ENCODE data around the gene MTMR3.

Gene MTMR3

DNA sequence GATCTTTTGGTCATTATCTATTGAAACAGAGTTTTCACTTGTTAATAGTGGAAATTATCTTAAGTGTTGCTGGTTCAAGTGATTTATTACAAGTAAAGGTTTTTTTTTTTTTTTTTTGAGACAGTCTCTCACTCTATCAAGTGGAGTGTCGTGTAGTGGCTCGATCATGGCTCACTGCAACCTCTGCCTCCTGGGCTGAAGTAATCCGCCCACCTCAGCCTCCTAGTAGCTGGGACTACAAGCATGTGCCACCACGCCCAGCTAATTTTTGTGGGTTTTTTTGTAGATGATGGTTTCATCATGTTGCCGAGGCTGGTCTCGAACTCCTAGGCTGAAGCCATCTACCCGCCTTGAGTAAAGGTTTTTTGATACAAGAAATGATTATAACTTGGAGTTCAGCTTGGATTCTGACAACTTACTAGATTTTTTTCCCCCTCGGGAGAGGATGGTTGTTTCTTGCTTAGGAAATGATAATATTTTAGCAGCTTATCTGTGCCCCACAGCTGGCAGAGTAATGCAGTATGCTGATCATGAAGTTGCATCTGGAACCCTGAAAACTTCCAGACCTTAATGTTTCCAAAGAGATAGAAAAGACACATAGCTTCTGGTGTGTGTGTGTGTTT is 68.9 kb downstream of the MTMR3 start:
- H3K9me3 ChIP-seq: no peaks in the 10 kb centered on the region
- DNase-seq: no peak
- peaks cover 2% of the 10 kb centered on the region; the same call in 1 of the 2 replicates for H3K4me1 ChIP-seq
- no peaks in the 10 kb centered on the region for H3K36me3 ChIP-seq
- no peaks in the 10 kb centered on the region for H3K27me3 ChIP-seq
- TF ChIP-seq, protein P1, sequence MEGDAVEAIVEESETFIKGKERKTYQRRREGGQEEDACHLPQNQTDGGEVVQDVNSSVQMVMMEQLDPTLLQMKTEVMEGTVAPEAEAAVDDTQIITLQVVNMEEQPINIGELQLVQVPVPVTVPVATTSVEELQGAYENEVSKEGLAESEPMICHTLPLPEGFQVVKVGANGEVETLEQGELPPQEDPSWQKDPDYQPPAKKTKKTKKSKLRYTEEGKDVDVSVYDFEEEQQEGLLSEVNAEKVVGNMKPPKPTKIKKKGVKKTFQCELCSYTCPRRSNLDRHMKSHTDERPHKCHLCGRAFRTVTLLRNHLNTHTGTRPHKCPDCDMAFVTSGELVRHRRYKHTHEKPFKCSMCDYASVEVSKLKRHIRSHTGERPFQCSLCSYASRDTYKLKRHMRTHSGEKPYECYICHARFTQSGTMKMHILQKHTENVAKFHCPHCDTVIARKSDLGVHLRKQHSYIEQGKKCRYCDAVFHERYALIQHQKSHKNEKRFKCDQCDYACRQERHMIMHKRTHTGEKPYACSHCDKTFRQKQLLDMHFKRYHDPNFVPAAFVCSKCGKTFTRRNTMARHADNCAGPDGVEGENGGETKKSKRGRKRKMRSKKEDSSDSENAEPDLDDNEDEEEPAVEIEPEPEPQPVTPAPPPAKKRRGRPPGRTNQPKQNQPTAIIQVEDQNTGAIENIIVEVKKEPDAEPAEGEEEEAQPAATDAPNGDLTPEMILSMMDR (IDR thresholded peaks at IDR 0.05; ENCODE audit: low read depth, low read length): no peak
- no peak overlapping the region for H3K4me3 ChIP-seq (ENCODE audit: low read depth, low read length)

DNA sequence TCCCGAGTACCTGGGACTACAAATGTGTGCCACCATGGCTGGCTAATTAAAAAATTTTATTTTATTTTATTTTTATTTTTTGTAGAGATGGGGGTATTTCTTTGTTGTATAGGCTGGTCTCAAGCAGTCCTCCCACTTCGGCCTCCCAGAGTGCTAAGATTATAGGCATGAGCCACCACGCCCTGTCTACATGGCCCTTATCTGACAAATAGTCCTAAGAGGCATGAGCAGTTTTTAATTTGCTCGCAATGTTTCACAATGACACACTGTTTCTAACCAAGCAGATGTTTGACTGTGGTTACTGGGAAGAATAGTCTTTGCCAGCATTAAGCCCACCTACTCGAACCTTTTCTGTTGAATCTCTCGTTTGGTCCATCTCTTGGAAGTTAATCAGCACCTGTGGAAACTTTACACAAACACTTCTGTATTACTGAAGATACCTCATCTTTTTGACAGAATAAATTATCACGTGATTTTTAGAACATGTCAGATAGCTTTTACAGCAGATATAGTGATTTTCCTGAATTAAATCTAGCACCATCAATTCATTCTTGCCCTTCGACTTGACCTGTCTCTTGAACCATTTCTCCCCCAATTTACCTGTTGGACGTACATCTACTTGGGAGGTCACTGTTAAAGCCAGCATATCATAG is 71.4 kb downstream of the MTMR3 start:
- Histone ChIP-seq H3K4me3 (ENCODE audit: low read depth, low read length) (no peak overlapping the region), H3K36me3 (0 out of 2 replicates have a peak, but pooled peaks cover 3% of the 10 kb centered on the region), H3K4me1 (no peaks in the 10 kb centered on the region), H3K9me3 (no peaks in the 10 kb centered on the region), H3K27me3 (no peaks in the 10 kb centered on the region)
- no peak for DNase-seq
- TF ChIP-seq, protein P1 (IDR thresholded peaks at IDR 0.05; ENCODE audit: low read depth, low read length): no peak

DNA sequence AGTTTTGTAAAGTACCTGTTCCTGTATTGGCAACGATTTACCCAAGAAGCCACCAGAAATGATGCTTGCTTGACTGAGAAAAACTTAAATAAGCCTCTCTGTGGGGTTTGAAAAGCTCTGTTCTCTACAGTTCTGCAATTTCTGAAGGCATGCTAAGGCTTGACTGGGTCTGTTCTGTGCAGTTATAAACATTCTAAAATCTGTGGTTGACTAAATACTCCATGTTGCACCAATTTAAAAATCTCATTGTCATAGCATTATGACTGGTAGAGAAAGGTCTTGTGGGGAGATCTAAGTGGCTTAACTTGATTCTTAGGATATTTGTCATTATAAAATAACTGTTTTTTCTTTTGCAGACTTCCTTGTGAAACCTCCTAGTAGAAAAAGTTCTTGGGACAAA is 73.7 kb downstream of the MTMR3 start:
- H3K4me3 ChIP-seq (ENCODE audit: low read depth, low read length): no peak overlapping the region
- 0 out of 2 replicates have a peak, but pooled peaks cover 3% of the 10 kb centered on the region for H3K36me3 ChIP-seq
- no peaks in the 10 kb centered on the region for H3K4me1 ChIP-seq
- DNase-seq: no peak
- TF ChIP-seq, protein P1 (IDR thresholded peaks at IDR 0.05; ENCODE audit: low read depth, low read length): no peak
- H3K9me3 ChIP-seq: no peaks in the 10 kb centered on the region
- no peaks in the 10 kb centered on the region for H3K27me3 ChIP-seq

DNA sequence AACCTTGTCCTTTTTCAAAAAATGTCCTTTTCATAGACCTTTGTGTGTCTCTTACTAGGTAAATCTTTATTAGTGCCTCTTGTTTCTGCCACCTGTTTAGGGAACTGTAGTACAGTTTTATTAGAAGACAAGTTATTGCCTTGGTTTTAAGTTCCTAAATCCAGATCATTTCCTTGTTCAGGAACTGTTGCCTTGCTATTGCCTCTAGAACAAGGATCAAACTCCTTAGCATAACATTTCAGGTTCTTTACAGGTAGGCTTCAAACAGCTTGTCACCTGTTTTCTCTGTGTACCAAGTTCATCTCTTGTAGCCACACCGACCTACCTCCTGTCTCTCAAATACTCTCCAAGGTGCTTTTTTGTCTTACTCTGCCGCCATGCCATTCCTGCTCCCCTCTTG is 75.2 kb downstream of the MTMR3 start:
- Histone ChIP-seq H3K27me3 (no peaks in the 10 kb centered on the region), H3K36me3 (0 out of 2 replicates have a peak, but pooled peaks cover 3% of the 10 kb centered on the region), H3K4me3 (ENCODE audit: low read depth, low read length) (no peak overlapping the region), H3K9me3 (no peaks in the 10 kb centered on the region), H3K4me1 (no peaks in the 10 kb centered on the region)
- DNase-seq: no peak
- TF ChIP-seq, protein P1 (IDR thresholded peaks at IDR 0.05; ENCODE audit: low read depth, low read length): no peak

DNA sequence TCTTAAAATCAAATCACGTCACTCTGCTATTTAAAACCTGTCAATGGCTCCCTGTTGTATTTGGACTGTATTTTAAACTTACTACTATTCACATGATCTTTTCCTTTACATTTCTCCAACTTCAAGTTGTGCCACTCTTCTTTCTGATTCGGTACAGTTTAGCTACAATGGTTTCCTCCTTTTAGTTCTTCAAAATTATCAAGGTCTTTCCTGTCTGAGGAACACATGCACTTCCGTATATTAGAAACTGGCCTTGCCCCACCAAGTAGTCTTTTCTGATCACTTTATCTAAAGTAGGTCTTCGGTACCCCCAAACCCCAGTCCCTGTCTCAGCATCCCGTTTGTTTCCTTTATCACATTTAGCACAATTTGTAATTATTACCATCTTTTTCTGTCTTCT is 81.8 kb downstream of the MTMR3 start:
- H3K36me3 ChIP-seq: no peaks in the 10 kb centered on the region
- no peaks in the 10 kb centered on the region for H3K27me3 ChIP-seq
- H3K4me1 ChIP-seq: no peaks in the 10 kb centered on the region
- TF ChIP-seq, protein P1 (IDR thresholded peaks at IDR 0.05; ENCODE audit: low read depth, low read length): no peak
- H3K4me3 ChIP-seq (ENCODE audit: low read depth, low read length): no peak overlapping the region
- DNase-seq: no peak
- H3K9me3 ChIP-seq: no peaks in the 10 kb centered on the region

DNA sequence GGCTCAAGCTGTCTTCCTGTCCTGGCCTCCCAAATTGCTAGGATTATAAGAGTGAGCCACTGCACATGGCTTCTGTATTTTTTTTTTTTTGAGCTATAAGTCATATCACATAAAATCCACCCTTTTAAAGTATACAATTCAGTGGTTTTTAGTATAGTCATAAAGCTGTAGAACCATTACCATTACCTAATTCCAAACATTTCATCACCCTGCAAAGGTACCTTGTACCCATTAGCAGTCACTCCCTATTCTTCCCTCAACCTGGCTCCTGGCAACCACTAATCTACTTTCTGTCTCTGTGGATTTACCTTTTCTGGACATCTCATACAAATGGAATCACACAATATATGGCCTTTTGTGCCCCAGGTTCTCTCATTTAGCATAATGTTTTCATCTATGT is 84.5 kb downstream of the MTMR3 start:
- Histone ChIP-seq H3K27me3 (no peaks in the 10 kb centered on the region), H3K4me3 (ENCODE audit: low read depth, low read length) (no peak overlapping the region), H3K9me3 (no peaks in the 10 kb centered on the region), H3K4me1 (no peaks in the 10 kb centered on the region), H3K36me3 (no peaks in the 10 kb centered on the region)
- no peak for DNase-seq
- TF ChIP-seq, protein P1 (IDR thresholded peaks at IDR 0.05; ENCODE audit: low read depth, low read length): no peak
